HEK293 (cell line): ENCODE measurements around the gene ARHGAP22.

ENCODE experiments used
- CTCF ChIP-seq: fragments of 450-650 bp; formaldehyde crosslinking; IDR thresholded peaks from 2 replicates; pipeline ENCODE4 v1.5.1; 2016; ENCODE audit warnings: missing biosample characterization, missing genetic modification characterization
- REST ChIP-seq: fragments of 450-650 bp; formaldehyde crosslinking; IDR thresholded peaks from 2 replicates; pipeline ENCODE4 v1.5.1; 2016; ENCODE audit warnings: missing biosample characterization, missing genetic modification characterization
- YY1 ChIP-seq: fragments of 450-650 bp; formaldehyde crosslinking; IDR thresholded peaks from 2 replicates; pipeline ENCODE4 v1.5.1; 2018; ENCODE audit warnings: missing biosample characterization, missing genetic modification characterization
- ZBTB17 ChIP-seq: fragments of 450-650 bp; formaldehyde crosslinking; IDR thresholded peaks from 2 replicates; pipeline ENCODE4 v1.5.1; 2016; ENCODE audit warnings: missing biosample characterization, missing genetic modification characterization
- ZBTB26 ChIP-seq: fragments of 450-650 bp; formaldehyde crosslinking; optimal IDR thresholded peaks from 2 replicates; pipeline ENCODE3; 2016; ENCODE audit warnings: missing biosample characterization, mild to moderate bottlenecking, missing genetic modification characterization
- ZEB2 ChIP-seq: fragments of 450-650 bp; formaldehyde crosslinking; IDR thresholded peaks from 2 replicates; pipeline ENCODE4 v1.5.1; 2016; ENCODE audit warnings: missing biosample characterization, missing genetic modification characterization
- ZNF2 ChIP-seq: fragments of 450-650 bp; formaldehyde crosslinking; IDR thresholded peaks from 2 replicates; pipeline ENCODE4 v1.5.1; 2016; ENCODE audit warnings: missing biosample characterization, missing genetic modification characterization
- ZNF830 ChIP-seq: fragments of 450-650 bp; IDR thresholded peaks from 2 replicates; pipeline ENCODE4 v1.5.0; 2018; ENCODE audit warnings: missing biosample characterization, missing genetic modification characterization, low read depth, mild to moderate bottlenecking, moderate library complexity
- TF ChIP-seq, protein P1 (sequence below): fragments of 450-650 bp; formaldehyde crosslinking; IDR thresholded peaks from 2 replicates; pipeline ENCODE4 v1.5.1; 2016; ENCODE audit warnings: missing biosample characterization, missing genetic modification characterization

DNA sequence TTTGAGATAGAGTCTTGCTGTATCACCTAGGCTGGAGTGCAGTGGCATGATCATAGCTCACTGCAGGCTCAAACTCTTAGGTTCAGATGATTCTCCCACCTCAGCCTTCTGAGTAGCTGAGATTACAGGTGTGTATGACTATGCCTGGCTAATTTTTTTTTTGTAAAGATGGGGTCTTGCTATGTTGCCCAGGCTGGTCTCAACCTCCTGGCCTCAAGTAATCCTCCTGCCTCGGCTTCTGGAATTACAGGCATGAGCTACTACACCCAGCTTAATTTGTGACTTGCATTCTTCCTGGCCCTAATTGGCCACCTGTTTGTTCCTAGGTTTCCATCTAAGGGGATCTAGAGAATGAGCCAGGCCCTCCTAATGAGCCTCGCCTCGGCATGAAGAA is 9.3 kb downstream of the ARHGAP22 start:
- TF ChIP-seq YY1 (tag by site-specific recombination): no peak
- TF ChIP-seq ZEB2 (tag by site-specific recombination): no peak
- no peak for TF ChIP-seq CTCF (tag by site-specific recombination)
- TF ChIP-seq ZBTB26 (tag by site-specific recombination): no peak
- no peak for TF ChIP-seq REST
- no peak for TF ChIP-seq ZNF830 (tag by site-specific recombination)
- TF ChIP-seq ZBTB17: no peak
- no peak for TF ChIP-seq ZNF2 (tag by site-specific recombination)
- TF ChIP-seq, protein P1, sequence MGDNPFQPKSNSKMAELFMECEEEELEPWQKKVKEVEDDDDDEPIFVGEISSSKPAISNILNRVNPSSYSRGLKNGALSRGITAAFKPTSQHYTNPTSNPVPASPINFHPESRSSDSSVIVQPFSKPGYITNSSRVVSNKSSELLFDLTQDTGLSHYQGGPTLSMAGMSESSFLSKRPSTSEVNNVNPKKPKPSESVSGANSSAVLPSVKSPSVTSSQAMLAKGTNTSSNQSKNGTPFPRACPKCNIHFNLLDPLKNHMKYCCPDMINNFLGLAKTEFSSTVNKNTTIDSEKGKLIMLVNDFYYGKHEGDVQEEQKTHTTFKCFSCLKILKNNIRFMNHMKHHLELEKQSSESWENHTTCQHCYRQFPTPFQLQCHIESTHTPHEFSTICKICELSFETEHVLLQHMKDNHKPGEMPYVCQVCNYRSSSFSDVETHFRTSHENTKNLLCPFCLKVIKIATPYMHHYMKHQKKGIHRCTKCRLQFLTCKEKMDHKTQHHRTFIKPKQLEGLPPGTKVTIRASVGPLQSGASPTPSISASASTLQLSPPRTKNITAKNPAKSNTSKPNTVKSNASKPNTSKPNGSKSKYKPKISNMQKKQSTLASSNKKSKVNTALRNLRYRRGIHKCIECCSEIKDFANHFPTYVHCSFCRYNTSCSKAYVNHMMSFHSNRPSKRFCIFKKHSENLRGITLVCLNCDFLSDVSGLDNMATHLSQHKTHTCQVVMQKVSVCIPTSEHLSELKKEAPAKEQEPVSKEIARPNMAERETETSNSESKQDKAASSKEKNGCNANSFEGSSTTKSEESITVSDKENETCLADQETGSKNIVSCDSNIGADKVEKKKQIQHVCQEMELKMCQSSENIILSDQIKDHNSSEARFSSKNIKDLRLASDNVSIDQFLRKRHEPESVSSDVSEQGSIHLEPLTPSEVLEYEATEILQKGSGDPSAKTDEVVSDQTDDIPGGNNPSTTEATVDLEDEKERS (tag by site-specific recombination): no peak
